ENCODE data around the gene UBE2R2. TPM values are rescaled to one million over a fixed set of nuclear protein-coding genes. Genes with fewer than 3 reads are reported as not detected.

The UBE2R2 gene
- total and polyA plus RNA-seq, 2 of the 8 experiments (the other 6 are each of a cell fraction or from before 2014, with no cell fraction given) = 19.4 to 42.1 TPM

GRCh38 chr9:33921967-33922895, 105.3 kb downstream of the UBE2R2 start (continued):
- no peak for TF ChIP-seq KDM1A (IDR thresholded peaks at IDR 0.05; ENCODE audit: borderline replicate concordance, low read length)
